ENCODE results near the gene QTRT2.

The QTRT2 gene

GRCh38 chr3:114093596-114093995 lies 37.1 kb downstream of the QTRT2 start:
- Histone ChIP-seq H3K9me3 (ENCODE audit: insufficient read depth, low read depth, low read length) (no peaks in the 10 kb centered on the region), H4K20me1 (ENCODE audit: insufficient read depth, low read length, poor library complexity, severe bottlenecking) (no peaks in the 10 kb centered on the region), H3K9me2 (replicated peaks; ENCODE audit: low read depth, low read length) (no peaks in the 10 kb centered on the region), H3K4me3 (ENCODE audit: low read length, poor library complexity, severe bottlenecking) (no peak overlapping the region), H3K36me3 (ENCODE audit: insufficient read depth, low read length) (no peaks in the 10 kb centered on the region), H3F3A (ENCODE audit: low read depth) (no peaks in the 10 kb centered on the region), H3K9ac (ENCODE audit: low read depth, low read length, poor library complexity, severe bottlenecking) (no peak overlapping the region), H3K79me2 (ENCODE audit: insufficient read depth, low read length) (no peaks in the 10 kb centered on the region), H3K4me1 (ENCODE audit: insufficient read depth, low read length, poor library complexity, severe bottlenecking) (peaks cover 9% of the 10 kb centered on the region), H3K4me2 (ENCODE audit: low read depth, low read length, poor library complexity, severe bottlenecking) (no peak overlapping the region), H2AFZ (ENCODE audit: low read length) (no peak overlapping the region), H3K27me3 (ENCODE audit: insufficient read depth, low read length, poor library complexity, severe bottlenecking) (no peaks in the 10 kb centered on the region)
- no peak for TF ChIP-seq CTCF (conservative IDR thresholded peaks at IDR 0.05; ENCODE audit: low read length)
- no peak for TF ChIP-seq EZH2phosphoT487 (IDR thresholded peaks at IDR 0.05; ENCODE audit: borderline replicate concordance)

- no peaks in the 10 kb centered on the region for H4K20me1 ChIP-seq (ENCODE audit: insufficient read depth, low read length, poor library complexity, severe bottlenecking)
- H3K9me3 ChIP-seq (ENCODE audit: insufficient read depth, low read depth, low read length), result no peaks in the 10 kb centered on the region
- no peaks in the 10 kb centered on the region for H3K27me3 ChIP-seq (ENCODE audit: insufficient read depth, low read length, poor library complexity, severe bottlenecking)
- no peak overlapping the region for H3K4me2 ChIP-seq (ENCODE audit: low read depth, low read length, poor library complexity, severe bottlenecking)
- no peaks in the 10 kb centered on the region for H3K9me2 ChIP-seq (replicated peaks; ENCODE audit: low read depth, low read length)
- TF ChIP-seq CTCF (conservative IDR thresholded peaks at IDR 0.05; ENCODE audit: low read length), result no peak
- no peak for TF ChIP-seq EZH2phosphoT487 (IDR thresholded peaks at IDR 0.05; ENCODE audit: borderline replicate concordance)
- H3F3A ChIP-seq (ENCODE audit: low read depth), result no peaks in the 10 kb centered on the region
- H3K4me1 ChIP-seq (ENCODE audit: insufficient read depth, low read length, poor library complexity, severe bottlenecking), result peaks cover 9% of the 10 kb centered on the region
- H2AFZ ChIP-seq (ENCODE audit: low read length), result no peak overlapping the region
- H3K79me2 ChIP-seq (ENCODE audit: insufficient read depth, low read length), result no peaks in the 10 kb centered on the region
- no peak overlapping the region for H3K4me3 ChIP-seq (ENCODE audit: low read length, poor library complexity, severe bottlenecking)
- H3K9ac ChIP-seq (ENCODE audit: low read depth, low read length, poor library complexity, severe bottlenecking), result no peak overlapping the region
- H3K36me3 ChIP-seq (ENCODE audit: insufficient read depth, low read length), result no peaks in the 10 kb centered on the region
Measured at GRCh38 chr3:114095796-114096195, 39.3 kb downstream of the QTRT2 start.

GRCh38 chr3:114101101-114101500 lies 44.6 kb downstream of the QTRT2 start:
- no peaks in the 10 kb centered on the region for H3K27me3 ChIP-seq (ENCODE audit: insufficient read depth, low read length, poor library complexity, severe bottlenecking)
- no peaks in the 10 kb centered on the region for H3K9me3 ChIP-seq (ENCODE audit: insufficient read depth, low read depth, low read length)
- H3K4me1 ChIP-seq (ENCODE audit: insufficient read depth, low read length, poor library complexity, severe bottlenecking), result no peaks in the 10 kb centered on the region
- TF ChIP-seq EZH2phosphoT487 (IDR thresholded peaks at IDR 0.05; ENCODE audit: borderline replicate concordance) (no peak), CTCF (conservative IDR thresholded peaks at IDR 0.05; ENCODE audit: low read length) (no peak)
- H3K9me2 ChIP-seq (replicated peaks; ENCODE audit: low read depth, low read length), result no peaks in the 10 kb centered on the region
- H2AFZ ChIP-seq (ENCODE audit: low read length), result no peak overlapping the region
- H3K36me3 ChIP-seq (ENCODE audit: insufficient read depth, low read length), result no peaks in the 10 kb centered on the region
- H3F3A ChIP-seq (ENCODE audit: low read depth), result no peaks in the 10 kb centered on the region
- no peaks in the 10 kb centered on the region for H3K79me2 ChIP-seq (ENCODE audit: insufficient read depth, low read length)
- no peak overlapping the region for H3K9ac ChIP-seq (ENCODE audit: low read depth, low read length, poor library complexity, severe bottlenecking)
- H4K20me1 ChIP-seq (ENCODE audit: insufficient read depth, low read length, poor library complexity, severe bottlenecking), result no peaks in the 10 kb centered on the region
- H3K4me3 ChIP-seq (ENCODE audit: low read length, poor library complexity, severe bottlenecking), result no peak overlapping the region
- no peak overlapping the region for H3K4me2 ChIP-seq (ENCODE audit: low read depth, low read length, poor library complexity, severe bottlenecking)
